Endothelial cell of umbilical vein (primary cell): ENCODE results near the gene FAM120C.

Experiments used
- POLR2A ChIP-seq: IDR thresholded peaks from 2 replicates; pipeline ENCODE4 v1.6.1; 2012; ENCODE audit warnings: low read depth, mild to moderate bottlenecking, control low read depth, low read length
- TF ChIP-seq, protein P1 (sequence below), 2 donors: IDR thresholded peaks; 1 replicate in 1 of 2; 2 replicates in 1 of 2; pipeline ENCODE4 v1.5.1; 2011; ENCODE audit warnings: low read length in 2 of 2, mild to moderate bottlenecking in 2 of 2, moderate library complexity in 2 of 2, control low read depth in 1 of 2, inconsistent platforms in 1 of 2, low read depth in 1 of 2; ENCODE audit not compliant: insufficient read depth in 1 of 2; ENCODE audit errors: extremely low read depth in 1 of 2

DNA sequence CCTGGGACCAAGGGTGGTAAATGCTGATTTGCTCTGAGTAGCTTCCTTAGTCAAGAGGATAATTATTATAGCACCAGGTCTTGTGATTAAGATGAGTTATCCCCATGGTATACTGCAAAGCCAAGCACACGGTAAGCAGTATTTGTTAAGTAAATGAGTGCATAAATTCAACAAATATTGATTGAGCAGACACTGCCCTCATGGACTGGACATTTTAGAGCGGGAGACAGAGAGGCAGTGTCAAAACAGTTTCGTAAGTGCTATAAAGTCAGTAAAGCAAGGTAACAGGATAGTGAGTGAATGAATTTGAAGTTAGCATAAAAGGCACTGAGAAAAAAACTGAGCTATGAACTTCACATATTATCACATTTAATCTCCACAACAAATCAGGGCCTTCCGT lies 152.7 kb downstream of the FAM120C start:
- TF ChIP-seq, protein P1, sequence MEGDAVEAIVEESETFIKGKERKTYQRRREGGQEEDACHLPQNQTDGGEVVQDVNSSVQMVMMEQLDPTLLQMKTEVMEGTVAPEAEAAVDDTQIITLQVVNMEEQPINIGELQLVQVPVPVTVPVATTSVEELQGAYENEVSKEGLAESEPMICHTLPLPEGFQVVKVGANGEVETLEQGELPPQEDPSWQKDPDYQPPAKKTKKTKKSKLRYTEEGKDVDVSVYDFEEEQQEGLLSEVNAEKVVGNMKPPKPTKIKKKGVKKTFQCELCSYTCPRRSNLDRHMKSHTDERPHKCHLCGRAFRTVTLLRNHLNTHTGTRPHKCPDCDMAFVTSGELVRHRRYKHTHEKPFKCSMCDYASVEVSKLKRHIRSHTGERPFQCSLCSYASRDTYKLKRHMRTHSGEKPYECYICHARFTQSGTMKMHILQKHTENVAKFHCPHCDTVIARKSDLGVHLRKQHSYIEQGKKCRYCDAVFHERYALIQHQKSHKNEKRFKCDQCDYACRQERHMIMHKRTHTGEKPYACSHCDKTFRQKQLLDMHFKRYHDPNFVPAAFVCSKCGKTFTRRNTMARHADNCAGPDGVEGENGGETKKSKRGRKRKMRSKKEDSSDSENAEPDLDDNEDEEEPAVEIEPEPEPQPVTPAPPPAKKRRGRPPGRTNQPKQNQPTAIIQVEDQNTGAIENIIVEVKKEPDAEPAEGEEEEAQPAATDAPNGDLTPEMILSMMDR (IDR thresholded peaks at IDR 0.05; ENCODE audit: extremely low read depth in 1 of 2, insufficient read depth in 1 of 2, low read depth in 1 of 2, low read length in 2 of 2), result no peak
- no peak for TF ChIP-seq POLR2A
